GM23338 (cell line): ENCODE data around the gene SCYGR6. TPM values are rescaled to one million over a fixed set of nuclear protein-coding genes. Genes with fewer than 3 reads are reported as not detected.

Experiments used
- ATAC-seq: fragments of 200-7000 bp; cut with Tn5 transposase; 3 replicates; pipeline ENCODE4 v1.9.1; 2020
- DNase-seq: peaks from one replicate; pipeline ENCODE4 v3.0.0-alpha.2; 2015; ENCODE audit warnings: low spot score
- H2AFZ ChIP-seq: fragments of 200-600 bp; sonication (generic); 2 replicates; pipeline ENCODE4 v1.8.0; 2016; ENCODE audit warnings: antibody characterized with exemption, mild to moderate bottlenecking, moderate library complexity
- H3F3A ChIP-seq: fragments of 200-600 bp; sonication (generic); replicated peaks from 2 replicates; pipeline ENCODE4 v1.8.0; 2017; ENCODE audit warnings: antibody characterized with exemption, mixed run types, low read depth
- H3K27ac ChIP-seq: fragments of 200-600 bp; sonication (generic); 2 replicates; pipeline ENCODE4 v1.6.1; 2016; ENCODE audit warnings: low read depth
- H3K27me3 ChIP-seq: fragments of 200-600 bp; sonication (generic); 2 replicates; pipeline ENCODE4 v1.8.0; 2016; ENCODE audit warnings: mild to moderate bottlenecking, mixed run types, moderate library complexity; ENCODE audit not compliant: insufficient read depth
- H3K36me3 ChIP-seq: fragments of 200-600 bp; sonication (generic); 2 replicates; pipeline ENCODE4 v1.8.0; 2016; ENCODE audit warnings: mild to moderate bottlenecking; ENCODE audit not compliant: insufficient read depth
- H3K4me1 ChIP-seq: fragments of 200-600 bp; sonication (generic); 2 replicates; pipeline ENCODE4 v1.8.0; 2016; ENCODE audit warnings: mild to moderate bottlenecking, moderate library complexity; ENCODE audit not compliant: insufficient read depth
- H3K4me2 ChIP-seq: fragments of 200-600 bp; sonication (generic); 2 replicates; pipeline ENCODE4 v1.7.1; 2017; ENCODE audit warnings: mixed run types
- H3K4me3 ChIP-seq: fragments of 200-600 bp; sonication (generic); 2 replicates; pipeline ENCODE4 v1.6.1; 2016; ENCODE audit warnings: mixed run types
- H3K79me2 ChIP-seq: fragments of 200-600 bp; sonication (generic); replicated peaks from 2 replicates; pipeline ENCODE4 v1.8.0; 2017; ENCODE audit warnings: mild to moderate bottlenecking; ENCODE audit not compliant: insufficient read depth
- H3K9me2 ChIP-seq: fragments of 200-600 bp; sonication (generic); 2 replicates; pipeline ENCODE4 v1.8.0; 2017; ENCODE audit not compliant: insufficient read depth
- H4K20me1 ChIP-seq: fragments of 200-600 bp; sonication (generic); replicated peaks from 2 replicates; pipeline ENCODE4 v1.8.0; 2017; ENCODE audit warnings: mild to moderate bottlenecking; ENCODE audit not compliant: insufficient read depth
- H3K27ac Mint-ChIP-seq: 2 replicates; pipeline ENCODE4 v1.8.0; 2020; ENCODE audit warnings: inconsistent platforms, mild to moderate bottlenecking, moderate library complexity, mixed read lengths
- H3K27me3 Mint-ChIP-seq: 3 replicates; pipeline ENCODE4 v1.8.0; 2022; ENCODE audit warnings: low read depth, mild to moderate bottlenecking, moderate library complexity, mixed read lengths, inconsistent platforms; ENCODE audit not compliant: insufficient read depth, poor library complexity
- H3K36me3 Mint-ChIP-seq: 3 replicates; pipeline ENCODE4 v1.8.0; 2021; ENCODE audit warnings: low read depth, mild to moderate bottlenecking, inconsistent platforms, moderate library complexity, mixed read lengths
- H3K4me1 Mint-ChIP-seq: 3 replicates; pipeline ENCODE4 v1.8.0; 2020; ENCODE audit warnings: mild to moderate bottlenecking, inconsistent platforms, mixed read lengths
- H3K4me3 Mint-ChIP-seq: 3 replicates; pipeline ENCODE4 v1.8.0; 2021; ENCODE audit warnings: moderate library complexity, mild to moderate bottlenecking, inconsistent platforms, mixed read lengths
- H3K9me3 Mint-ChIP-seq: 3 replicates; pipeline ENCODE4 v1.8.0; 2020; ENCODE audit warnings: moderate library complexity, mild to moderate bottlenecking, inconsistent platforms, mixed read lengths
- CREB1 ChIP-seq: fragments of 250-450 bp; sonication (Bioruptor Pico); IDR thresholded peaks from 2 replicates; pipeline ENCODE4 v1.5.0; 2020; ENCODE audit warnings: low read depth, mild to moderate bottlenecking, moderate library complexity
- CTCF ChIP-seq, 2 experiments: fragments of 200-600 bp in 1 of 2; sonication (generic) in 1 of 2; conservative IDR thresholded peaks; 2 replicates each; pipeline versions ENCODE4 v1.5.1 to v1.6.1; 2016 to 2017; ENCODE audit warnings: antibody characterized with exemption in 2 of 2, low read depth in 2 of 2, mild to moderate bottlenecking in 2 of 2, moderate library complexity in 1 of 2
- ETS1 ChIP-seq: IDR thresholded peaks from 2 replicates; pipeline ENCODE4 v1.6.1; 2016; ENCODE audit warnings: antibody characterized with exemption
- EZH2 ChIP-seq: fragments of 200-600 bp; sonication (generic); IDR thresholded peaks from one replicate; pipeline ENCODE4 v1.8.0; 2017; ENCODE audit warnings: antibody characterized with exemption, mild to moderate bottlenecking, low read depth; ENCODE audit not compliant: unreplicated experiment
- EZH2phosphoT487 ChIP-seq: fragments of 200-600 bp; sonication (generic); IDR thresholded peaks from one replicate; pipeline ENCODE4 v1.8.1; 2018; ENCODE audit warnings: antibody characterized with exemption; ENCODE audit not compliant: unreplicated experiment
- JUNB ChIP-seq: IDR thresholded peaks from one replicate; pipeline ENCODE4 v1.6.1; 2016; ENCODE audit warnings: antibody characterized with exemption; ENCODE audit not compliant: unreplicated experiment
- NANOG ChIP-seq: IDR thresholded peaks from 2 replicates; pipeline ENCODE4 v1.6.1; 2016; ENCODE audit warnings: antibody characterized with exemption, borderline replicate concordance
- POLR2AphosphoS5 ChIP-seq: IDR thresholded peaks from 2 replicates; pipeline ENCODE4 v1.6.1; 2016; ENCODE audit warnings: antibody characterized with exemption, low read depth
- STAT1 ChIP-seq: IDR thresholded peaks from one replicate; pipeline ENCODE4 v1.6.1; 2016; ENCODE audit warnings: antibody characterized with exemption; ENCODE audit not compliant: unreplicated experiment
- ZNF114 ChIP-seq: fragments of 250-450 bp; sonication (Bioruptor Pico); IDR thresholded peaks from 2 replicates; pipeline ENCODE4 v1.5.0; 2020; ENCODE audit warnings: mild to moderate bottlenecking, moderate library complexity
- ZNF331 ChIP-seq: fragments of 250-450 bp; sonication (Bioruptor Pico); IDR thresholded peaks from 2 replicates; pipeline ENCODE4 v1.5.0; 2020; ENCODE audit warnings: low read depth, mild to moderate bottlenecking, moderate library complexity
- polyA plus RNA-seq: library from polyadenylated mRNA; unstranded; fragments of >200 nt; fragmentation: Nextera tagmentation; extraction: Ambion mirVana; gene quantifications from 2 replicates; pipeline ENCODE4 v1.2.1, GENCODE V29; 2016
- total RNA-seq: library from RNA; depleted of rRNA; stranded (reverse); fragments of >200 nt; shearing (Covaris generic); gene quantifications from 2 replicates; pipeline ENCODE4 v1.2.3, GENCODE V29; 2014
- TF ChIP-seq, protein P1 (sequence below): IDR thresholded peaks from one replicate; pipeline ENCODE4 v1.6.1; 2018; ENCODE audit warnings: antibody characterized with exemption; ENCODE audit not compliant: unreplicated experiment
- TF ChIP-seq, protein P2 (sequence below): fragments of 250-450 bp; sonication (Bioruptor Pico); IDR thresholded peaks from 2 replicates; pipeline ENCODE4 v1.5.0; 2020; ENCODE audit warnings: mild to moderate bottlenecking, moderate library complexity

Gene SCYGR6
- total and polyA plus RNA-seq, 2 experiments from 2014 or later, result not detected

- H3K4me3 Mint-ChIP-seq, result no peak overlapping the region
- peak overlapping the region; percentile 72 for H2AFZ ChIP-seq
Measured at GRCh38 chr2:227674485-227674884, 50.1 kb downstream of the SCYGR6 start.

More at GRCh38 chr2:227674485-227674884, 50.1 kb downstream of the SCYGR6 start:
- Mint-ChIP-seq H3K4me1 (peaks cover 16% of the 10 kb centered on the region), H3K27me3 (peaks cover 3% of the 10 kb centered on the region), H3K27ac (no peak overlapping the region), H3K36me3 (no peaks in the 10 kb centered on the region), H3K9me3 (no peaks in the 10 kb centered on the region)
- DNase-seq (no peak), ATAC-seq (no peak)
- Histone ChIP-seq H3F3A (no peaks in the 10 kb centered on the region), H3K4me2 (no peak overlapping the region), H4K20me1 (no peaks in the 10 kb centered on the region), H3K4me1 (peaks cover 27% of the 10 kb centered on the region), H3K36me3 (no peaks in the 10 kb centered on the region), H3K27ac (no peak overlapping the region), H3K9me2 (no peaks in the 10 kb centered on the region), H3K79me2 (no peaks in the 10 kb centered on the region), H3K4me3 (no peak overlapping the region), H3K27me3 (no peaks in the 10 kb centered on the region)
- TF ChIP-seq STAT1 (no peak), ETS1 (no peak), POLR2AphosphoS5 (no peak), EZH2 (no peak), ZNF114 (CRISPR knock-in tag) (no peak), CREB1 (CRISPR knock-in tag) (no peak), EZH2phosphoT487 (no peak), JUNB (no peak), CTCF (conservative IDR thresholded peaks at IDR 0.05; ENCODE audit: low read depth in 2 of 2) (no peak), NANOG (no peak), ZNF331 (CRISPR knock-in tag) (no peak)
- TF ChIP-seq, protein P1, sequence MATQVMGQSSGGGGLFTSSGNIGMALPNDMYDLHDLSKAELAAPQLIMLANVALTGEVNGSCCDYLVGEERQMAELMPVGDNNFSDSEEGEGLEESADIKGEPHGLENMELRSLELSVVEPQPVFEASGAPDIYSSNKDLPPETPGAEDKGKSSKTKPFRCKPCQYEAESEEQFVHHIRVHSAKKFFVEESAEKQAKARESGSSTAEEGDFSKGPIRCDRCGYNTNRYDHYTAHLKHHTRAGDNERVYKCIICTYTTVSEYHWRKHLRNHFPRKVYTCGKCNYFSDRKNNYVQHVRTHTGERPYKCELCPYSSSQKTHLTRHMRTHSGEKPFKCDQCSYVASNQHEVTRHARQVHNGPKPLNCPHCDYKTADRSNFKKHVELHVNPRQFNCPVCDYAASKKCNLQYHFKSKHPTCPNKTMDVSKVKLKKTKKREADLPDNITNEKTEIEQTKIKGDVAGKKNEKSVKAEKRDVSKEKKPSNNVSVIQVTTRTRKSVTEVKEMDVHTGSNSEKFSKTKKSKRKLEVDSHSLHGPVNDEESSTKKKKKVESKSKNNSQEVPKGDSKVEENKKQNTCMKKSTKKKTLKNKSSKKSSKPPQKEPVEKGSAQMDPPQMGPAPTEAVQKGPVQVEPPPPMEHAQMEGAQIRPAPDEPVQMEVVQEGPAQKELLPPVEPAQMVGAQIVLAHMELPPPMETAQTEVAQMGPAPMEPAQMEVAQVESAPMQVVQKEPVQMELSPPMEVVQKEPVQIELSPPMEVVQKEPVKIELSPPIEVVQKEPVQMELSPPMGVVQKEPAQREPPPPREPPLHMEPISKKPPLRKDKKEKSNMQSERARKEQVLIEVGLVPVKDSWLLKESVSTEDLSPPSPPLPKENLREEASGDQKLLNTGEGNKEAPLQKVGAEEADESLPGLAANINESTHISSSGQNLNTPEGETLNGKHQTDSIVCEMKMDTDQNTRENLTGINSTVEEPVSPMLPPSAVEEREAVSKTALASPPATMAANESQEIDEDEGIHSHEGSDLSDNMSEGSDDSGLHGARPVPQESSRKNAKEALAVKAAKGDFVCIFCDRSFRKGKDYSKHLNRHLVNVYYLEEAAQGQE, result no peak
- TF ChIP-seq, protein P2, sequence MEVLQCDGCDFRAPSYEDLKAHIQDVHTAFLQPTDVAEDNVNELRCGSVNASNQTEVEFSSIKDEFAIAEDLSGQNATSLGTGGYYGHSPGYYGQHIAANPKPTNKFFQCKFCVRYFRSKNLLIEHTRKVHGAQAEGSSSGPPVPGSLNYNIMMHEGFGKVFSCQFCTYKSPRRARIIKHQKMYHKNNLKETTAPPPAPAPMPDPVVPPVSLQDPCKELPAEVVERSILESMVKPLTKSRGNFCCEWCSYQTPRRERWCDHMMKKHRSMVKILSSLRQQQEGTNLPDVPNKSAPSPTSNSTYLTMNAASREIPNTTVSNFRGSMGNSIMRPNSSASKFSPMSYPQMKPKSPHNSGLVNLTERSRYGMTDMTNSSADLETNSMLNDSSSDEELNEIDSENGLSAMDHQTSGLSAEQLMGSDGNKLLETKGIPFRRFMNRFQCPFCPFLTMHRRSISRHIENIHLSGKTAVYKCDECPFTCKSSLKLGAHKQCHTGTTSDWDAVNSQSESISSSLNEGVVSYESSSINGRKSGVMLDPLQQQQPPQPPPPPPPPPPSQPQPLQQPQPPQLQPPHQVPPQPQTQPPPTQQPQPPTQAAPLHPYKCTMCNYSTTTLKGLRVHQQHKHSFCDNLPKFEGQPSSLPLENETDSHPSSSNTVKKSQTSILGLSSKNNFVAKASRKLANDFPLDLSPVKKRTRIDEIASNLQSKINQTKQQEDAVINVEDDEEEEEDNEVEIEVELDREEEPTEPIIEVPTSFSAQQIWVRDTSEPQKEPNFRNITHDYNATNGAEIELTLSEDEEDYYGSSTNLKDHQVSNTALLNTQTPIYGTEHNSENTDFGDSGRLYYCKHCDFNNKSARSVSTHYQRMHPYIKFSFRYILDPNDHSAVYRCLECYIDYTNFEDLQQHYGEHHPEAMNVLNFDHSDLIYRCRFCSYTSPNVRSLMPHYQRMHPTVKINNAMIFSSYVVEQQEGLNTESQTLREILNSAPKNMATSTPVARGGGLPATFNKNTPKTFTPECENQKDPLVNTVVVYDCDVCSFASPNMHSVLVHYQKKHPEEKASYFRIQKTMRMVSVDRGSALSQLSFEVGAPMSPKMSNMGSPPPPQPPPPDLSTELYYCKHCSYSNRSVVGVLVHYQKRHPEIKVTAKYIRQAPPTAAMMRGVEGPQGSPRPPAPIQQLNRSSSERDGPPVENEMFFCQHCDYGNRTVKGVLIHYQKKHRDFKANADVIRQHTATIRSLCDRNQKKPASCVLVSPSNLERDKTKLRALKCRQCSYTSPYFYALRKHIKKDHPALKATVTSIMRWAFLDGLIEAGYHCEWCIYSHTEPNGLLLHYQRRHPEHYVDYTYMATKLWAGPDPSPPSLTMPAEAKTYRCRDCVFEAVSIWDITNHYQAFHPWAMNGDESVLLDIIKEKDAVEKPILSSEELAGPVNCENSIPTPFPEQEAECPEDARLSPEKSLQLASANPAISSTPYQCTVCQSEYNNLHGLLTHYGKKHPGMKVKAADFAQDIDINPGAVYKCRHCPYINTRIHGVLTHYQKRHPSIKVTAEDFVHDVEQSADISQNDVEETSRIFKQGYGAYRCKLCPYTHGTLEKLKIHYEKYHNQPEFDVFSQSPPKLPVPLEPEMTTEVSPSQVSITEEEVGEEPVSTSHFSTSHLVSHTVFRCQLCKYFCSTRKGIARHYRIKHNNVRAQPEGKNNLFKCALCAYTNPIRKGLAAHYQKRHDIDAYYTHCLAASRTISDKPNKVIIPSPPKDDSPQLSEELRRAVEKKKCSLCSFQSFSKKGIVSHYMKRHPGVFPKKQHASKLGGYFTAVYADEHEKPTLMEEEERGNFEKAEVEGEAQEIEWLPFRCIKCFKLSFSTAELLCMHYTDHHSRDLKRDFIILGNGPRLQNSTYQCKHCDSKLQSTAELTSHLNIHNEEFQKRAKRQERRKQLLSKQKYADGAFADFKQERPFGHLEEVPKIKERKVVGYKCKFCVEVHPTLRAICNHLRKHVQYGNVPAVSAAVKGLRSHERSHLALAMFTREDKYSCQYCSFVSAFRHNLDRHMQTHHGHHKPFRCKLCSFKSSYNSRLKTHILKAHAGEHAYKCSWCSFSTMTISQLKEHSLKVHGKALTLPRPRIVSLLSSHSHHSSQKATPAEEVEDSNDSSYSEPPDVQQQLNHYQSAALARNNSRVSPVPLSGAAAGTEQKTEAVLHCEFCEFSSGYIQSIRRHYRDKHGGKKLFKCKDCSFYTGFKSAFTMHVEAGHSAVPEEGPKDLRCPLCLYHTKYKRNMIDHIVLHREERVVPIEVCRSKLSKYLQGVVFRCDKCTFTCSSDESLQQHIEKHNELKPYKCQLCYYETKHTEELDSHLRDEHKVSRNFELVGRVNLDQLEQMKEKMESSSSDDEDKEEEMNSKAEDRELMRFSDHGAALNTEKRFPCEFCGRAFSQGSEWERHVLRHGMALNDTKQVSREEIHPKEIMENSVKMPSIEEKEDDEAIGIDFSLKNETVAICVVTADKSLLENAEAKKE, result no peak
